WTC11 (cell line): Measurements from ENCODE around the gene LETMD1. TPM values are rescaled to one million over a fixed set of nuclear protein-coding genes. Genes with fewer than 3 reads are reported as not detected.
A peak's percentile ranks its signal among the peaks of the same experiment; 100 is the strongest.

Source experiments
- AR ChIP-seq: fragments of 250-450 bp; sonication (Bioruptor Pico); IDR thresholded peaks from 2 replicates; pipeline ENCODE4 v1.9.0; 2021; ENCODE audit warnings: mild to moderate bottlenecking
- ATF2 ChIP-seq: sonication (generic); formaldehyde crosslinking; IDR thresholded peaks from 2 replicates; pipeline ENCODE4 v1.8.1; 2022; ENCODE audit warnings: low read depth, missing genetic modification reagents, borderline replicate concordance
- CBFB ChIP-seq: sonication (generic); formaldehyde crosslinking; IDR thresholded peaks from 2 replicates; pipeline ENCODE4 v1.8.1; 2022; ENCODE audit warnings: mild to moderate bottlenecking, low read depth, missing genetic modification reagents
- CTCF ChIP-seq: fragments of 200-600 bp; IDR thresholded peaks from 2 replicates; pipeline ENCODE4 v1.8.0; 2022; ENCODE audit warnings: antibody characterized with exemption
- E2F1 ChIP-seq: sonication (generic); formaldehyde crosslinking; IDR thresholded peaks from 2 replicates; pipeline ENCODE4 v1.8.0; 2022; ENCODE audit warnings: mild to moderate bottlenecking, missing genetic modification reagents
- E2F4 ChIP-seq: sonication (generic); formaldehyde crosslinking; IDR thresholded peaks from 2 replicates; pipeline ENCODE4 v1.8.1; 2022; ENCODE audit warnings: low read depth, mild to moderate bottlenecking, moderate library complexity, missing genetic modification reagents, borderline replicate concordance
- E2F5 ChIP-seq: sonication (generic); formaldehyde crosslinking; IDR thresholded peaks from 2 replicates; pipeline ENCODE4 v1.8.1; 2022; ENCODE audit warnings: mild to moderate bottlenecking, moderate library complexity, missing genetic modification reagents
- ETV6 ChIP-seq: sonication (generic); formaldehyde crosslinking; IDR thresholded peaks from 2 replicates; pipeline ENCODE4 v1.8.1; 2022; ENCODE audit warnings: mild to moderate bottlenecking, missing genetic modification reagents
- FOXP4 ChIP-seq: sonication (generic); formaldehyde crosslinking; IDR thresholded peaks from 2 replicates; pipeline ENCODE4 v1.8.0; 2022; ENCODE audit warnings: mild to moderate bottlenecking, missing genetic modification reagents
- JAZF1 ChIP-seq: fragments of 250-450 bp; sonication (Bioruptor Pico); IDR thresholded peaks from 2 replicates; pipeline ENCODE4 v1.9.0; 2021; ENCODE audit warnings: moderate library complexity, mild to moderate bottlenecking, inconsistent platforms
- MAX ChIP-seq: sonication (generic); formaldehyde crosslinking; IDR thresholded peaks from 2 replicates; pipeline ENCODE4 v1.8.0; 2022; ENCODE audit warnings: mild to moderate bottlenecking, missing genetic modification reagents
- NR1H2 ChIP-seq: sonication (generic); formaldehyde crosslinking; IDR thresholded peaks from 2 replicates; pipeline ENCODE4 v1.9.0; 2021; ENCODE audit warnings: mild to moderate bottlenecking, moderate library complexity, missing genetic modification reagents
- OVOL2 ChIP-seq: fragments of 250-450 bp; sonication (Bioruptor Pico); IDR thresholded peaks from 2 replicates; pipeline ENCODE4 v1.9.0; 2021; ENCODE audit warnings: mild to moderate bottlenecking, borderline replicate concordance
- TCF7 ChIP-seq: sonication (generic); formaldehyde crosslinking; IDR thresholded peaks from 2 replicates; pipeline ENCODE4 v1.8.0; 2022; ENCODE audit warnings: mild to moderate bottlenecking, low read depth, missing genetic modification reagents, moderate library complexity
- USF1 ChIP-seq: sonication (generic); formaldehyde crosslinking; IDR thresholded peaks from 2 replicates; pipeline ENCODE4 v1.8.0; 2022; ENCODE audit warnings: mild to moderate bottlenecking, missing genetic modification reagents
- ZBTB43 ChIP-seq: sonication (generic); formaldehyde crosslinking; IDR thresholded peaks from 2 replicates; pipeline ENCODE4 v1.8.1; 2023; ENCODE audit warnings: mild to moderate bottlenecking, missing genetic modification reagents
- ZNF317 ChIP-seq: sonication (generic); formaldehyde crosslinking; IDR thresholded peaks from 2 replicates; pipeline ENCODE4 v1.8.1; 2023; ENCODE audit warnings: low read depth, mild to moderate bottlenecking, moderate library complexity, missing genetic modification reagents, borderline replicate concordance
- ZNF396 ChIP-seq: fragments of 250-450 bp; sonication (Bioruptor Pico); IDR thresholded peaks from 2 replicates; pipeline ENCODE4 v1.8.0; 2021; ENCODE audit warnings: mild to moderate bottlenecking, moderate library complexity, borderline replicate concordance
- ZNF416 ChIP-seq: fragments of 250-450 bp; sonication (Bioruptor Pico); IDR thresholded peaks from 2 replicates; pipeline ENCODE4 v1.9.0; 2021; ENCODE audit warnings: mild to moderate bottlenecking, inconsistent platforms
- ZNF512 ChIP-seq: sonication (generic); formaldehyde crosslinking; IDR thresholded peaks from 2 replicates; pipeline ENCODE4 v1.8.1; 2022; ENCODE audit warnings: missing genetic modification reagents, borderline replicate concordance
- total RNA-seq: library from RNA; stranded (reverse); gene quantifications from 3 replicates; pipeline ENCODE4 v1.2.3, GENCODE V29; 2021

LETMD1 gene
- total RNA-seq, 1 experiment from 2014 or later = 43.3 TPM

- 0 out of 2 replicates have a peak, but pooled peaks have one; percentile 43 for TF ChIP-seq OVOL2 (CRISPR knock-in tag)
- TF ChIP-seq FOXP4 = no peak
- TF ChIP-seq ZBTB43 (CRISPR knock-in tag) = peak; percentile 63; the same call in 1 of the 2 replicates
- no peak for TF ChIP-seq CTCF
- TF ChIP-seq ETV6 (CRISPR knock-in tag) = peak; percentile 73
- TF ChIP-seq E2F1 = peak; percentile 18; the same call in 1 of the 2 replicates
- peak; percentile 52; the same call in 1 of the 2 replicates for TF ChIP-seq E2F4 (CRISPR knock-in tag)
- TF ChIP-seq ATF2 (CRISPR knock-in tag) = no peak
- no peak for TF ChIP-seq USF1 (CRISPR knock-in tag)
- TF ChIP-seq ZNF416 = peak; percentile 44; the same call in 1 of the 2 replicates
- TF ChIP-seq AR (CRISPR knock-in tag) = peak; percentile 54; the same call in 1 of the 2 replicates
- no peak for TF ChIP-seq NR1H2 (CRISPR knock-in tag)
- no peak for TF ChIP-seq E2F5 (CRISPR knock-in tag)
- no peak for TF ChIP-seq ZNF512 (CRISPR knock-in tag)
- 0 out of 2 replicates have a peak, but pooled peaks have one; percentile 82 for TF ChIP-seq CBFB (CRISPR knock-in tag)
- no peak for TF ChIP-seq TCF7 (CRISPR knock-in tag)
- no peak for TF ChIP-seq ZNF396 (CRISPR knock-in tag)
- no peak for TF ChIP-seq JAZF1
- TF ChIP-seq MAX (CRISPR knock-in tag) = peak; percentile 39; the same call in 1 of the 2 replicates
- TF ChIP-seq ZNF317 (CRISPR knock-in tag) = peak; percentile 20; the same call in 1 of the 2 replicates
Measured at GRCh38 chr12:51083126-51083833, 35.2 kb downstream of the LETMD1 start, which contains the start of gene CSRNP2 (continued).
